ENCODE data around the gene TCF3. TPM values are rescaled to one million over a fixed set of nuclear protein-coding genes. Genes with fewer than 3 reads are reported as not detected.

The TCF3 gene
- total RNA-seq, 1 experiment from 2014 or later = 128 TPM

GRCh38 chr19:1613146-1613545, 39.3 kb downstream of the TCF3 start:
- DNase-seq (ENCODE audit: low read depth) = no peak

GRCh38 chr19:1612114-1613086, 40.0 kb downstream of the TCF3 start:
- no peak for DNase-seq (ENCODE audit: low read depth)

- no peak for DNase-seq (ENCODE audit: low read depth)
Measured at GRCh38 chr19:1611353-1611752, 41.1 kb downstream of the TCF3 start.

- DNase-seq (ENCODE audit: low read depth) = no peak
Measured at GRCh38 chr19:1610579-1610978, 41.8 kb downstream of the TCF3 start.

- no peak for DNase-seq (ENCODE audit: low read depth)
Measured at GRCh38 chr19:1609680-1610474, 42.5 kb downstream of the TCF3 start.

DNA sequence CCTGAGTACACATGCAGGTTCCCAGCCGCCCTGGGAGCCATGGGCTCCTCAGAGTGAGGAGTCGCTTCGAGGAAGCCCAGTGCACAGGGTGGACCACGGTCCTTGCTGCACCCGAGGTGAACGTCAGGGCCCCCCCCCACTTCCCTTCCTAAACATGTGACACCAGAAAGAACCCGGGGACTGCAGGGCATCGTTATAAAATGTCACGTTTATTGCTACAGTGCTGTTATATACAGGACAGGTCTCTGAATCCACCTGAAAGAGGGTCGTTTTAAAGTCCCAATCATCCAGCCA, 43.4 kb downstream of the TCF3 start:
- no peak for DNase-seq (ENCODE audit: low read depth)

DNA sequence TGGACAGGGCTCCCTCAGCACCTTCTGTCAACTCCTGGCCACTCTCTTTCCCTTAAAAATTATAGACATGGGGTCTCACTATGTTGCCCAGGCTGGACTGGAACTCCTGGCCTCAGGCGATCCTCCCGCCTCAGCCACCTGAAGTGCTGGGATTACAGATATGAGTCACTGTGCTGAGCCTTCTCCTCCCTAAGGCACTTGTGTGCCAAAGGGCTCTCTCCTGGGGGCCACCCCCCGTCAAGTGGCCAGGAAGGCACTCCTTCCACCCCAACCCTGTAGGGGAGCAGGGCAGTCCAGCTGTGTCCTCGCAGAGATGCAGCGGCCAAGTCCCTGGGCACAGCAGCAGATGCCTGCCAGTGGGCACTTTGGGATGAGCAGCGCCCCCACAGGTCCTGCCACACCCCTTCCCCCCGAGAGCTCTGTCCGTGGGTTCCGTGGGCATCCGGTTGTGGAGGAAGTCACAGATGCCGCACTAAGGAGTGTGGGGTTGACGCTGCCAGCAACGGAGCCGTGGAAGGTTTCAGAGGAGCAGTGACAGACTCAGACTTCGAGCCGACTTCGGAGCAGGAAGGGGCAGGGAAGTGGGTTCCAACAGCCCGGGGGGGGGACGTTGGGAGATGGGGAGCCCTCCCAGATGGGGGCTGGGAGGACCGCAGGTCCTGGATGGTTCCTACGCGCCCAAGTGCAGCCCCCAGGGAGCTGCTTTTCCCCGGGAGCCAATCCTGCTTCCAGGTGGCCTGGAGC, 43.9 kb downstream of the TCF3 start:
- DNase-seq (ENCODE audit: low read depth) = no peak

DNA sequence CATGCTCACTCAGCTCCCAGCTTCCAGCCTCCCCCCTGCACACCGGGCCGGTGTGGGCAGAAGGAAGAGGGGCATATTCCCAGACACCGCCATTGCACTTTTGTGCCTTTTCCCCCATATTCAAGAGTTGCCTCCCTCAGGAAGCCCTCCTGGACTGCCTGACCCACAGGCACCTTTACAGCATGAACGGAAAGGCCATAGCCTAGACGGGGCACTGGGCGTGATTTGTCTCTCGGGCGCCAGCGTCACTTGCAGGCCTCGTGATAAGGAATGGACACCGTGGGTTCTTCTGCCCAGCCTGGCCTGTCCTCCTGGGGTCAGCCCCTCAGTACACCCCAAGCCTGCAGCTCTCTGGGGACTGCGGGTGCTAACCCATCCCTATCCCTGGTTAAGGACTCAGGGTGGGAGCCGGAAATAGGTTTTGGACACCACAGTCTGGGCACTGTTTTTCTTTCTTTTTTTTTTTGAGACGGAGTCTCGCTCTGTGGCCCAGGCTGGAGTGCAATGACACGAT, 46.2 kb downstream of the TCF3 start:
- no peak for DNase-seq (ENCODE audit: low read depth)

- DNase-seq (ENCODE audit: low read depth) = peak; percentile 93
Measured at GRCh38 chr19:1605236-1606137, 46.9 kb downstream of the TCF3 start, which contains the start of gene UQCR11. Gene UQCR11, minus strand, starts transcription at chr19:1605462. Its CDS starts 53 bp downstream, at chr19:1605409.

DNA sequence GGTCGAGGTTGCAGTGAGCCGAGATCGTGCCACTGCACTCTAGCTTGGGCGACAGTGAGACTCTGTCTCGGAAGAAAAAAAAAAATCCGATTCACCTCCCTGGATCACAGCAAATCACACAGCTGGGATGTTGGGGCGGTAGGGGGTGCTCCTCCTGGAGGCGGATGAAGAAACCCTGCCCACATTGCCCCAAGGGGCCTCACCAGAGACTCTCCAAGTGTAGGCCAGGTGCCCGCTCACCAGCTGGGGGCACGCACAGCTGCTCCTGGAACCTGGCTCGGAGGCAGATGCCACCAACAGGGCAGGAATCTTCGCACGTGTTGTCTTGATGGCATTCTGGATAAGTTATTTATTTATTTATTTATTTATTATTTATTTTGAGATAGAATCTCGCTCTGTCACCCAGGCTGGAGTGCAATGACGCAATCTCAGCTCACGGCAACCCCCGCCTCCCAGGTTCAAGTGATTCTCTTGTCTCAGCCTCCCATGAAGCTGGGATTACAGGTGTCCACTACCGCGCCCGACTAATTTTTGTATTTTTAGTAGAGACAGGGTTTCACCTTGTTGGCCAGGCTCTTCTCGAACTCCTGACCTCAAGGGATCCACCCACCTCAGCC, 50.2 kb downstream of the TCF3 start:
- DNase-seq (ENCODE audit: low read depth) = no peak

GRCh38 chr19:1601613-1602064, 50.8 kb downstream of the TCF3 start:
- no peak for DNase-seq (ENCODE audit: low read depth)

DNA sequence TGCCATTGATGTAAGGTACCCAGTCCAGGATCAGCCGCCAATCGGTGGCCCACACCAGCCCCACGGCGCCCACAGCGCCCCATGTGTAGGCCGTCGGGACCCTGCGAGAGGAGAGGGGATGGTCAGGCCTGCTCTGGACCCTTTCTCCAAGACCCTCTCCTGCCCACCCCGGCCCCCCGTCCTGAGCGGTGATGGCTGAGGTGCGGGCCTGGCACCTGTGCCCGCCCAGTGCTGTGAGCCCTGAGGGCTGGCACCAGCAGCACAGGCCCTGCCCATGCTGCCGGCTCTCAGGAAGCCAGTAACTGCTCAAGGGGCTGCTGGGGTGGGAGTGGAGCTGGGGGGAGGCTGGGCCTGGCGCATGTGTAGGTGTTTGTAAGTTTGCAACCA, 53.0 kb downstream of the TCF3 start:
- no peak for DNase-seq (ENCODE audit: low read depth)

GRCh38 chr19:1598777-1599459, 53.5 kb downstream of the TCF3 start:
- DNase-seq (ENCODE audit: low read depth) = no peak

DNA sequence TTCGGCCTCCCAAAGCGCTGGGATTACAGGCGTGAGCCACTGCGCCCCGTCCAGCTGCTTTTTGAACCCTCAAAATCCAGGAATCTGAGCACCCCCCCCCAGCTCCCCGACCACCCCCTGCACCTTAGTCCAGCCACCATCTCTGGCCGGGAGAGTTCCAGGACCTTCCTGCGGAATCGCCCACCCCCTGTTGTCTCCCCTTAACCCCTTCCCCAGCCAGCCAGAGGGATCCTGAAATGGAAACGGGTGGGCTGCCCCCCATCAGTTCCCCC, 59.0 kb downstream of the TCF3 start:
- no peak for DNase-seq (ENCODE audit: low read depth)

DNA sequence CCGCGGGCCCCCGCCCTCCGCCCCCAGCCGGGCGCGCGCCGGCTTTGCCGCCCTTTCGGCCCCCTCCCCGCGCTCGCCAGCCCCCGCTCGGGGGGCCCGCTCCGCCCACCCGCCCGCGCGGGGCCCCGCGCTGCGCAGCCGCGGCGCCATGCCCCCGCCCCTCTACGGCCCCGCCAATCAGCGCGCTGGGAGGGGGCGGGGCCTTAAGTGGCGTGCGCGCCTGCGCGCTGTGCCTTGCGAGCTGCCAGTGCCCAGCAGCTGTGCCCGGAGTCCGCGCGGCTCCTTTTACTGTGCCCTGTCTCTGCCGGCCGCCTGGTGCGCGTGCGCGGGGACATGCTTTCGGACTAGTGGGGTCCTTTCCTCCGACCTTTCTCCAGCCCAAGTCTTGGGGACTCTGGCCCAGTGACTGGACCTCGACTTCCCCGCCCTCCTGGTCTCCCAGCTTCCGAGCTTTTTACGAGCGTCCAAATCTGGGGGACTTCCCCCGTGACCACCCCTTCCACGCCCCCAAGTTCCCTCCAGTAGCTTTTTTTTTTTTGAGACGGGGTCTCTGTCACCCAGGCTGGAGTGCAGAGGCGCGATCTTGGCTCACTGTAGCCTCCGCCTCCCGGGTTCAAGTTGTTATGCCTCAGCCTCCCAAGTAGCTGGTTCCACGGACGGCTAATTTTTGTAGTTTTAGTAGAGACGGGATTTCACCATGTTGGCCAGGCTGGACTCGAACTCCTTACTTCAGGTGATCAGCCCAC, 59.5 kb downstream of the TCF3 start, which contains the start of gene MBD3:
Gene MBD3, minus strand, starts transcription at position 111 of the 746 bp plus-strand sequence. CDS start 234 bp downstream, outside the sequence.
- DNase-seq (ENCODE audit: low read depth) = peak; percentile 85

- peak; percentile 76 for DNase-seq (ENCODE audit: low read depth)
Measured at GRCh38 chr19:1592024-1592754, 60.2 kb downstream of the TCF3 start.

DNA sequence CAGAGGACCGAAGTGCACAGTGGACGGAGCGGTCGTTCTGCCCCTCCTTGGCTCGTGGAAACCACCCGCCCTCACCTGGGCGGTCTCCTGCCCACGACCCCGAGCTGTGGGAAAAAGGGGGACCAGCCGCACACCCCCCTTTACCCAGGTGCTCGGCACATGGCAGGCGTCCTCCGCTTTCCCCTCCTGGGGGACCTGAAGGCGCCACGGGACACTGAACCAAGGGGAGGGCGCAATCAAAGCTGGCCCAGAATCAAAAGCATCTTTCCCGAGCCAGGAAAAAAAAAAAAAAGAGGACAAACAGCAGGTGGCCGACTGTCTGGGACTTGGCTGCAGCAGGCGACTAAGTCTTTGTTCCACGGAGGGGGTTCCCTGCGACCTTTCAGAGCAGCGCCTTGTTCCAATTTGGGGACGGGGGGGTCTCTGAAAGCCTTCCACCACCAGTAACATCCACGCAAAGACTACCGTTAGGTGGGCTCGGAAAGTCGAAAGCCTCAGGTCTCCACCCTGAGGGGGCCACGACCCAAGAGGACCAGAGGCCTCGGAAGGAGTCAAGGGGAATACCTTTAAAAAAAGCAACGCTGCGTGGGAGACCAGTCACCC, 60.9 kb downstream of the TCF3 start:
- no peak for DNase-seq (ENCODE audit: low read depth)
